ENCODE measurements around the gene FAM177A1.

- TF ChIP-seq, protein P1, sequence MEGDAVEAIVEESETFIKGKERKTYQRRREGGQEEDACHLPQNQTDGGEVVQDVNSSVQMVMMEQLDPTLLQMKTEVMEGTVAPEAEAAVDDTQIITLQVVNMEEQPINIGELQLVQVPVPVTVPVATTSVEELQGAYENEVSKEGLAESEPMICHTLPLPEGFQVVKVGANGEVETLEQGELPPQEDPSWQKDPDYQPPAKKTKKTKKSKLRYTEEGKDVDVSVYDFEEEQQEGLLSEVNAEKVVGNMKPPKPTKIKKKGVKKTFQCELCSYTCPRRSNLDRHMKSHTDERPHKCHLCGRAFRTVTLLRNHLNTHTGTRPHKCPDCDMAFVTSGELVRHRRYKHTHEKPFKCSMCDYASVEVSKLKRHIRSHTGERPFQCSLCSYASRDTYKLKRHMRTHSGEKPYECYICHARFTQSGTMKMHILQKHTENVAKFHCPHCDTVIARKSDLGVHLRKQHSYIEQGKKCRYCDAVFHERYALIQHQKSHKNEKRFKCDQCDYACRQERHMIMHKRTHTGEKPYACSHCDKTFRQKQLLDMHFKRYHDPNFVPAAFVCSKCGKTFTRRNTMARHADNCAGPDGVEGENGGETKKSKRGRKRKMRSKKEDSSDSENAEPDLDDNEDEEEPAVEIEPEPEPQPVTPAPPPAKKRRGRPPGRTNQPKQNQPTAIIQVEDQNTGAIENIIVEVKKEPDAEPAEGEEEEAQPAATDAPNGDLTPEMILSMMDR (IDR thresholded peaks at IDR 0.05): no peak
- TF ChIP-seq POLR2A (IDR thresholded peaks at IDR 0.05): no peak
These were observed 42.4 kb downstream of the FAM177A1 start for GRCh38 chr14:35088514-35088913.
